GM12891 (cell line): Measurements from ENCODE around the gene GCHFR.

Source experiments
- POLR2A ChIP-seq: IDR thresholded peaks from 2 replicates; pipeline ENCODE4 v1.6.1; 2011; ENCODE audit warnings: low read depth, low read length, control low read depth
- POLR2AphosphoS5 ChIP-seq: IDR thresholded peaks from 2 replicates; pipeline ENCODE4 v1.6.1; 2011; ENCODE audit warnings: low read depth, low read length, control low read depth
- POU2F2 ChIP-seq: IDR thresholded peaks from 2 replicates; pipeline ENCODE4 v1.6.1; 2011; ENCODE audit warnings: low read depth, mild to moderate bottlenecking, control low read depth, low read length, moderate library complexity
- TAF1 ChIP-seq: IDR thresholded peaks from 2 replicates; pipeline ENCODE4 v1.6.1; 2011; ENCODE audit warnings: low read depth, low read length, control low read depth

GRCh38 chr15:40721701-40722100 lies 42.2 kb upstream of the GCHFR start:
- no peak for TF ChIP-seq POLR2A
- TF ChIP-seq POLR2AphosphoS5: no peak
- no peak for TF ChIP-seq TAF1
- TF ChIP-seq POU2F2: no peak
